HFFc6 (cell line): ENCODE results near the gene TLR2. TPM values are rescaled to one million over a fixed set of nuclear protein-coding genes. Genes with fewer than 3 reads are reported as not detected.
"Not testable (repeated sequence)": the region's sequence is repeated elsewhere in the genome, so short reads cannot be mapped to it uniquely, and the experiment has no call there.

Experiments used
- DNase-seq: peaks from one replicate; pipeline ENCODE4 v3.0.0-alpha.2; 2018
- H3K27ac Mint-ChIP-seq: 2 replicates; pipeline ENCODE4 v1.8.0; 2020; ENCODE audit warnings: mild to moderate bottlenecking, mixed read lengths
- H3K27me3 Mint-ChIP-seq: 2 replicates; pipeline ENCODE4 v1.8.0; 2021; ENCODE audit warnings: mild to moderate bottlenecking, moderate library complexity, mixed read lengths; ENCODE audit not compliant: insufficient read depth
- H3K36me3 Mint-ChIP-seq: 2 replicates; pipeline ENCODE4 v1.8.0; 2021; ENCODE audit warnings: low read depth, mixed read lengths
- H3K4me1 Mint-ChIP-seq: 2 replicates; pipeline ENCODE4 v1.8.0; 2020; ENCODE audit warnings: low read depth, mixed read lengths
- H3K4me3 Mint-ChIP-seq: 2 replicates; pipeline ENCODE4 v1.8.0; 2020; ENCODE audit warnings: mild to moderate bottlenecking, moderate library complexity, mixed read lengths
- H3K9me3 Mint-ChIP-seq: 2 replicates; pipeline ENCODE4 v1.8.0; 2020; ENCODE audit warnings: mild to moderate bottlenecking, mixed read lengths
- total RNA-seq, 6 experiments: library from RNA; stranded (reverse); fragmentation: NEBNext Ultra II Directional; extraction: Animal tissue kit (Norgen Biotek cat#: 25700); gene quantifications; 2 replicates in 1 of 6; 3 replicates in 5 of 6; pipeline ENCODE4 v1.2.3, GENCODE V29; 2021
- TF ChIP-seq, protein P1 (sequence below): fragments of 200-600 bp; sonication (generic); IDR thresholded peaks from 2 replicates; pipeline ENCODE4 v1.5.0; 2021; ENCODE audit warnings: antibody characterized with exemption, mild to moderate bottlenecking

The TLR2 gene
- total RNA-seq, 6 experiments from 2014 or later: not detected

DNA sequence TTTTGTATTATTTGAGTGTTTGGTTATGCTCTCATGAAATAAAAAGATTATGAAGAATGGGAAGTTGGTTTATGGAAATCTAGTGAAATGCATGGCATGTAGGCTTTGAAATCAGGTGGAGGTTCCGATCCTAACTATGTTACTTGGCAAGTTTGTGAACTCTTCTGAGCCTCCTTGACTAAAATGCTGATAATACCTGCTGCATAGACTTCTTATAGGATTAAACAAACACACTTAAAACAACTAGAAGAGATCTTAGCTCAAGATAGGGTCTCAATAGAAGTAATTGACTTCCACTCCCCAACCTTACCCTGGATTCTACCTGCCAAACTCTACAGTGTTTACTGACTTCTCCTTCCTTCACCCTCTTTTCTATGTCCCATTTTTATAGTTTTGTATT lies 22.2 kb upstream of the TLR2 start:
- Mint-ChIP-seq H3K4me1 (no peaks in the 10 kb centered on the region), H3K27me3 (peaks cover 11% of the 10 kb centered on the region), H3K27ac (no peak overlapping the region), H3K36me3 (no peaks in the 10 kb centered on the region), H3K4me3 (no peak overlapping the region), H3K9me3 (no peaks in the 10 kb centered on the region)
- TF ChIP-seq, protein P1, sequence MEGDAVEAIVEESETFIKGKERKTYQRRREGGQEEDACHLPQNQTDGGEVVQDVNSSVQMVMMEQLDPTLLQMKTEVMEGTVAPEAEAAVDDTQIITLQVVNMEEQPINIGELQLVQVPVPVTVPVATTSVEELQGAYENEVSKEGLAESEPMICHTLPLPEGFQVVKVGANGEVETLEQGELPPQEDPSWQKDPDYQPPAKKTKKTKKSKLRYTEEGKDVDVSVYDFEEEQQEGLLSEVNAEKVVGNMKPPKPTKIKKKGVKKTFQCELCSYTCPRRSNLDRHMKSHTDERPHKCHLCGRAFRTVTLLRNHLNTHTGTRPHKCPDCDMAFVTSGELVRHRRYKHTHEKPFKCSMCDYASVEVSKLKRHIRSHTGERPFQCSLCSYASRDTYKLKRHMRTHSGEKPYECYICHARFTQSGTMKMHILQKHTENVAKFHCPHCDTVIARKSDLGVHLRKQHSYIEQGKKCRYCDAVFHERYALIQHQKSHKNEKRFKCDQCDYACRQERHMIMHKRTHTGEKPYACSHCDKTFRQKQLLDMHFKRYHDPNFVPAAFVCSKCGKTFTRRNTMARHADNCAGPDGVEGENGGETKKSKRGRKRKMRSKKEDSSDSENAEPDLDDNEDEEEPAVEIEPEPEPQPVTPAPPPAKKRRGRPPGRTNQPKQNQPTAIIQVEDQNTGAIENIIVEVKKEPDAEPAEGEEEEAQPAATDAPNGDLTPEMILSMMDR: no peak
- no peak for DNase-seq

DNA sequence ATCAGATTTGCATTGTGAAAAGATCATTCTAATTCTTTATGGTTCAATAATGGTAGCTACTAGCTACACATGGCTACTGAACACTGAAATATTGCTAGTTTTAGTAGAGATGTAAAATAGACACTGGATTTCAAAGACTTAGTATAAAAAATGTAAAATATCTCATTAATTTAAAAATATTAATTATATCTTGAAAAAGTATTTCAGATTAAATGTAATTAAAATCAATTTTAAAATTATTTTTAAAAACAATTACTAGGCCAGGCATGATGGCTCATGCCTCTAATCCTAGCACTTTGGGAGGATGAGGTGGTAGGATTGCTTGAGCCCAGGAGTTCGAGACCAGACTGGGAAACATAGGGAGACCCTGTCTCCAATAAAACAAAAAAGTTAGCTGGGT lies 20.4 kb upstream of the TLR2 start:
- Mint-ChIP-seq H3K27ac (no peak overlapping the region), H3K4me1 (no peaks in the 10 kb centered on the region), H3K27me3 (peaks cover 14% of the 10 kb centered on the region), H3K36me3 (no peaks in the 10 kb centered on the region), H3K4me3 (no peak overlapping the region), H3K9me3 (no peaks in the 10 kb centered on the region)
- TF ChIP-seq, protein P1: no peak
- DNase-seq: no peak

DNA sequence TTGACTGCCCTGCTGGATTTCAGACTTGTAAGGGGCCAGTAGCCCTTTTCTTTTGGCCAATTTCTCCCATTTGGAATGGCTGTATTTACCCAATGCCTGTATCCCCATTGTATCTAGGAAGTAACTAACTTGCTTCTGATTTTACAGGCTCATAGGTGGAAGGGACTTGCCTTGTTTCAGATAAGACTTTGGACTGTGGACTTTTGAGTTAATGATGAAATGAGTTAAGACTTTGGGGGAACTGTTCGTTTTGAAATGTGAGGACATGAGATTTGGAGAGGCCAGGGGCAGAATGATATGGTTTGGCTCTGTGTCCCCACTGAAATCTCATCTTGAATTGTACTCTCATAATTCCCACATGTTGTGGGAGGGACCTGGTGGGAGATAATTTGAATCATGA lies 17.6 kb upstream of the TLR2 start:
- not testable (repeated sequence) for H3K27ac Mint-ChIP-seq, H3K36me3 Mint-ChIP-seq, H3K4me1 Mint-ChIP-seq, H3K9me3 Mint-ChIP-seq, DNase-seq, H3K4me3 Mint-ChIP-seq
- peaks cover 19% of the 10 kb centered on the region for H3K27me3 Mint-ChIP-seq

DNA sequence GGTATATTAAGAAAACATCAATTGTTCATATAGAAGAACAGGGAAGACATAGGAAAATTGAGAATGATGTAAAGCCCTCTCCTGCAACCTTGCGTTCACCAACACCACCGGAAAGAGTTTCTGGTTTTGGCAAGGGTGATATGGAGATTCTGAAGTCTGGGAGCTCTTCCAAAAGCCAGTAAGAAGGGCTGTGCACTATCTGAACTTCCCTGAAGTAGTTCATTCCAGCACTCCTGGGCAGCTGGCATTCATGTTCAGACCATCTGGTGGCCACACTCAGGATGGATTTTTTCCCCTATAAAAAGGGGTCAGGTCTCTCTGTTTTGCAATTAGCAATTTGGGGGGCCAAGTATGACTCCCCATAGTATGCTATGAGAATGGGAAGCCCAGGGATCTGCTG lies 15.4 kb upstream of the TLR2 start:
- Mint-ChIP-seq H3K4me1 (no peaks in the 10 kb centered on the region), H3K36me3 (no peaks in the 10 kb centered on the region), H3K9me3 (no peaks in the 10 kb centered on the region), H3K4me3 (no peak overlapping the region), H3K27ac (no peak overlapping the region), H3K27me3 (peaks cover 21% of the 10 kb centered on the region)
- TF ChIP-seq, protein P1: no peak
- no peak for DNase-seq

DNA sequence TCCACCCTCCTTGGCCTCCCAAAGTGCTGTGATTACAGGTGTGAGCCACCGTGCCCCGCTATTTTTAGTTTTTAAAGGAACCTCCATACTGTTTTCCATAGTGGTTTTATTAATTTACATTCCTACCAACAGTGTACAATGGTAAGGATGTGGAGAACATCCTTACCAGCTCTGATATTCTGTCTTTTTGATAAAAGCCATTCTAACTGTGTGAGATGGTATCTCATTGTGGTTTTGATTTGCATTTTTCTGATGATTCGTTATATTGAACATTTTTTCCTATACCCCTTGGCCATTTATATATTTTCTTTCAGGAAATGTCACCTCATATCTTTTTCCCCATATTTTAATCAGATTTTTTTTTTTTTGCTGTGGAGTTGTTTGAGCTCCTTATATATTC lies 14.2 kb upstream of the TLR2 start:
- no peak for DNase-seq
- Mint-ChIP-seq H3K9me3 (no peaks in the 10 kb centered on the region), H3K4me1 (no peaks in the 10 kb centered on the region), H3K36me3 (no peaks in the 10 kb centered on the region), H3K4me3 (no peak overlapping the region), H3K27me3 (peaks cover 19% of the 10 kb centered on the region), H3K27ac (no peak overlapping the region)
- TF ChIP-seq, protein P1: no peak

DNA sequence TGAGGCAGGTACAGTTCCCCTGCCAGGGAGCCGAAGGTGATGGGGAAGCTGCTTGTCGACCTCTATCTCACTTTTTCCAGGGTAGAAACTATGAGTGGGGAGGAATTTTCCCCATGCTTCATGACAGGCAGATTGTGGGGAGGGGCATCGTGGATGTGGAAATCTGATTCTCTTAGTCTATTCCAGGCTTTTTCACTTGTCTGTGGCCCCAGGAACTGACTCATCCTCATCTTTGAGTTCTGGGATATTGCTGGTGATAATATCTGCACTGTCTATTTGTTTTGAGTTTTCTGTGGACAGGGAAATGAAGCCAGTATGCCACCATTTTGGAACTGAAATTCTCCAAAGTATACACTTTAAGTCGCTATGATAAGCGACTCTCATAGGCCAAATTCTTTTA lies 7.6 kb upstream of the TLR2 start:
- TF ChIP-seq, protein P1: no peak
- peak; percentile 25 for DNase-seq
- Mint-ChIP-seq H3K4me3 (no peak overlapping the region; the same call in 1 of the 2 replicates), H3K36me3 (no peaks in the 10 kb centered on the region), H3K27ac (peak overlapping the region; percentile 54; the same call in 1 of the 2 replicates), H3K4me1 (peaks cover 12% of the 10 kb centered on the region), H3K9me3 (no peaks in the 10 kb centered on the region; the same call in 1 of the 2 replicates), H3K27me3 (peaks cover 13% of the 10 kb centered on the region)
